Stimulated activated CD4-positive, alpha-beta T cell treated with anti-CD3 and anti-CD28 coated beads, TNF-alpha, amount 100 ng/mL, for 4 hours (primary cell): ENCODE results near the gene CABP7.
A peak's percentile ranks its signal among the peaks of the same experiment; 100 is the strongest.
"Not testable (repeated sequence)": the region's sequence is repeated elsewhere in the genome, so short reads cannot be mapped to it uniquely, and the experiment has no call there.

Experiments used
- DNase-seq, 3 experiments: peaks; one replicate each; pipeline ENCODE4 v3.0.0-alpha.2; 2020; ENCODE audit warnings: low read depth in 3 of 3

CABP7 gene

GRCh38 chr22:29748248-29748893 lies 28.6 kb downstream of the CABP7 start:
- no peak for DNase-seq

GRCh38 chr22:29750029-29750428 lies 30.2 kb downstream of the CABP7 start:
- no peak for DNase-seq

- DNase-seq, result no peak
Observed at GRCh38 chr22:29750559-29751538, 31.0 kb downstream of the CABP7 start.

- DNase-seq, result no peak
Observed at GRCh38 chr22:29751669-29752068, 31.9 kb downstream of the CABP7 start.

- no peak for DNase-seq
Observed at GRCh38 chr22:29753808-29754657, 34.2 kb downstream of the CABP7 start.

GRCh38 chr22:29754658-29755395 lies 35.0 kb downstream of the CABP7 start:
- not testable (repeated sequence) for DNase-seq

GRCh38 chr22:29755889-29756288 lies 36.1 kb downstream of the CABP7 start:
- no peak for DNase-seq

GRCh38 chr22:29756341-29756740 lies 36.5 kb downstream of the CABP7 start:
- DNase-seq, result no peak

- DNase-seq, result no peak
Observed at GRCh38 chr22:29757096-29757495, 37.3 kb downstream of the CABP7 start.

GRCh38 chr22:29758068-29758622 lies 38.3 kb downstream of the CABP7 start:
- DNase-seq, result no peak

- DNase-seq, result no peak
Observed at GRCh38 chr22:29758959-29759358, 39.2 kb downstream of the CABP7 start.

- no peak for DNase-seq
Observed at GRCh38 chr22:29762263-29762662, 42.5 kb downstream of the CABP7 start.

- DNase-seq, result no peak
Observed at GRCh38 chr22:29765905-29766631, 46.3 kb downstream of the CABP7 start.

GRCh38 chr22:29766632-29767170 lies 46.9 kb downstream of the CABP7 start, which contains the start of gene ZMAT5:
Gene ZMAT5 (minus strand): TSS chr22:29767007. CDS start chr22:29748544, 18,463 bp downstream.
- peak; percentile 68 to 85 (median 77) for DNase-seq

GRCh38 chr22:29767171-29768051 lies 47.6 kb downstream of the CABP7 start, which contains the start of gene UQCR10:
Gene UQCR10 (plus strand): TSS chr22:29767369. CDS start chr22:29767399, 30 bp downstream.
- DNase-seq, result peak; percentile 82 to 88 (median 84)

- DNase-seq, result no peak
Observed at GRCh38 chr22:29768052-29768693, 48.4 kb downstream of the CABP7 start.

- no peak for DNase-seq
Observed at GRCh38 chr22:29769723-29770321, 50.0 kb downstream of the CABP7 start.

- no peak for DNase-seq
Observed at GRCh38 chr22:29772170-29772641, 52.4 kb downstream of the CABP7 start.
